ENCODE results near the gene CCIN. TPM values are rescaled to one million over a fixed set of nuclear protein-coding genes. Genes with fewer than 3 reads are reported as not detected.

Gene CCIN
- total RNA-seq, 1 donor from 2014 or later: not detected

GRCh38 chr9:36146651-36147050, 22.5 kb upstream of the CCIN start:
- DNase-seq (ENCODE audit: low spot score, unreplicated experiment): no peak
- no peak for TF ChIP-seq CTCF (IDR thresholded peaks at IDR 0.05; ENCODE audit: unreplicated experiment)
- no peak overlapping the region for H3K27ac Mint-ChIP-seq
- peaks cover 13% of the 10 kb centered on the region for H3K9me3 Mint-ChIP-seq (ENCODE audit: low read depth)
- peaks cover 11% of the 10 kb centered on the region for H3K36me3 Mint-ChIP-seq (ENCODE audit: insufficient read depth)
- no peaks in the 10 kb centered on the region for H3K27me3 Mint-ChIP-seq
- no peak overlapping the region for H3K4me3 Mint-ChIP-seq (ENCODE audit: low read depth)
- H3K4me1 Mint-ChIP-seq (ENCODE audit: low read depth): no peaks in the 10 kb centered on the region

GRCh38 chr9:36147441-36148175, 21.6 kb upstream of the CCIN start:
- TF ChIP-seq CTCF (IDR thresholded peaks at IDR 0.05; ENCODE audit: unreplicated experiment): no peak
- no peaks in the 10 kb centered on the region for H3K4me1 Mint-ChIP-seq (ENCODE audit: low read depth)
- no peak overlapping the region for H3K27ac Mint-ChIP-seq
- no peak for DNase-seq (ENCODE audit: low spot score, unreplicated experiment)
- H3K27me3 Mint-ChIP-seq: no peaks in the 10 kb centered on the region
- H3K9me3 Mint-ChIP-seq (ENCODE audit: low read depth): peaks cover 13% of the 10 kb centered on the region
- H3K36me3 Mint-ChIP-seq (ENCODE audit: insufficient read depth): peaks cover 11% of the 10 kb centered on the region
- no peak overlapping the region for H3K4me3 Mint-ChIP-seq (ENCODE audit: low read depth)

- TF ChIP-seq CTCF (IDR thresholded peaks at IDR 0.05; ENCODE audit: unreplicated experiment): no peak
- H3K27ac Mint-ChIP-seq: no peak overlapping the region
- no peaks in the 10 kb centered on the region for H3K4me1 Mint-ChIP-seq (ENCODE audit: low read depth)
- DNase-seq (ENCODE audit: low spot score, unreplicated experiment): no peak
- H3K27me3 Mint-ChIP-seq: no peaks in the 10 kb centered on the region
- peaks cover 11% of the 10 kb centered on the region for H3K36me3 Mint-ChIP-seq (ENCODE audit: insufficient read depth)
- peaks cover 13% of the 10 kb centered on the region for H3K9me3 Mint-ChIP-seq (ENCODE audit: low read depth)
- H3K4me3 Mint-ChIP-seq (ENCODE audit: low read depth): no peak overlapping the region
These were observed 20.7 kb upstream of the CCIN start for GRCh38 chr9:36148311-36149051.

GRCh38 chr9:36149197-36149596, 20.0 kb upstream of the CCIN start:
- peaks cover 13% of the 10 kb centered on the region for H3K9me3 Mint-ChIP-seq (ENCODE audit: low read depth)
- TF ChIP-seq CTCF (IDR thresholded peaks at IDR 0.05; ENCODE audit: unreplicated experiment): no peak
- H3K27me3 Mint-ChIP-seq: no peaks in the 10 kb centered on the region
- H3K27ac Mint-ChIP-seq: no peak overlapping the region
- DNase-seq (ENCODE audit: low spot score, unreplicated experiment): no peak
- H3K36me3 Mint-ChIP-seq (ENCODE audit: insufficient read depth): peaks cover 11% of the 10 kb centered on the region
- H3K4me3 Mint-ChIP-seq (ENCODE audit: low read depth): no peak overlapping the region
- no peaks in the 10 kb centered on the region for H3K4me1 Mint-ChIP-seq (ENCODE audit: low read depth)

GRCh38 chr9:36150574-36151315, 18.4 kb upstream of the CCIN start:
- DNase-seq (ENCODE audit: low spot score, unreplicated experiment): no peak
- no peaks in the 10 kb centered on the region for H3K27me3 Mint-ChIP-seq
- H3K27ac Mint-ChIP-seq: no peak overlapping the region
- H3K36me3 Mint-ChIP-seq (ENCODE audit: insufficient read depth): peaks cover 8% of the 10 kb centered on the region
- H3K9me3 Mint-ChIP-seq (ENCODE audit: low read depth): peaks cover 7% of the 10 kb centered on the region
- no peaks in the 10 kb centered on the region for H3K4me1 Mint-ChIP-seq (ENCODE audit: low read depth)
- H3K4me3 Mint-ChIP-seq (ENCODE audit: low read depth): no peak overlapping the region
- TF ChIP-seq CTCF (IDR thresholded peaks at IDR 0.05; ENCODE audit: unreplicated experiment): no peak

All from progenitor cell of endocrine pancreas (in vitro differentiated cells).